Bronchial epithelial cell (primary cell): ENCODE results near the gene LRRC37A3. TPM values are rescaled to one million over a fixed set of nuclear protein-coding genes. Genes with fewer than 3 reads are reported as not detected.
A peak's percentile ranks its signal among the peaks of the same experiment; 100 is the strongest.
"Not testable (repeated sequence)": the region's sequence is repeated elsewhere in the genome, so short reads cannot be mapped to it uniquely, and the experiment has no call there.

Experiments used
- DNase-seq: peaks from one replicate; pipeline ENCODE4 v3.0.0-alpha.2; 2010; ENCODE audit warnings: low read depth
- FAIRE-seq: peaks from 2 replicates; lab custom pipeline; 2011; peaks lifted over from hg19 to GRCh38; lab: Jason Lieb, UNC
- H3K27me3 ChIP-seq: 2 replicates; pipeline ENCODE4 v1.5.1; 2011; ENCODE audit warnings: low read length; ENCODE audit not compliant: control insufficient read depth, insufficient read depth
- H3K36me3 ChIP-seq: 2 replicates; pipeline ENCODE4 v1.5.1; 2011; ENCODE audit warnings: low read length; ENCODE audit not compliant: control insufficient read depth, insufficient read depth
- H3K4me3 ChIP-seq: 2 replicates; pipeline ENCODE4 v1.5.1; 2011; ENCODE audit warnings: mild to moderate bottlenecking, low read depth, low read length, control low read depth
- total RNA-seq: library from RNA; depleted of rRNA; stranded (reverse); fragments of >200 nt; gene quantifications from 2 replicates; pipeline ENCODE4 v1.2.1, GENCODE V29; 2014
- TF ChIP-seq, protein P1 (sequence below): IDR thresholded peaks from 2 replicates; pipeline ENCODE4 v1.5.1; 2011; ENCODE audit warnings: mild to moderate bottlenecking, moderate library complexity, low read length, control low read depth, inconsistent platforms; ENCODE audit not compliant: insufficient read depth, severe bottlenecking

The LRRC37A3 gene
- total RNA-seq, 1 donor from 2014 or later = 1.1 TPM

DNA sequence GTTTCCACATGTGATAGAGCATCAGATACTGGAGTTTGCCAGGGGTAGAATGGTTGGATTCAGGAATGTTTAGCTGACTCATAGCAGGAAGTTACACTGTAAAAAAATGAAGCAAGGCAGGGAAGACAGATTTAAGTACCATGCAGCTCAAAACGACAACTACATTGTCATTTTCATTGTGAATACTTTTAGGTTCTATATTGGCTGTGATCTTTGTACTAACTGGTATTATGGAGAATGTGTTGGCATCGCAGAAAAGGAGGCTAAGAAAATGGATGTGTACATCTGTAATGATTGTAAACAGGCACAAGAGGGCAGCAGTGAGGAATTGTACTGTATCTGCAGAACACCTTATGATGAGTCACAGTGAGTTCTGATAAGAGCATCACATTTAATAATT is 8.2 kb upstream of the LRRC37A3 start:
- FAIRE-seq, H3K27me3 ChIP-seq, H3K4me3 ChIP-seq, H3K36me3 ChIP-seq: not testable (repeated sequence)
- DNase-seq = peak; percentile 69
- TF ChIP-seq, protein P1, sequence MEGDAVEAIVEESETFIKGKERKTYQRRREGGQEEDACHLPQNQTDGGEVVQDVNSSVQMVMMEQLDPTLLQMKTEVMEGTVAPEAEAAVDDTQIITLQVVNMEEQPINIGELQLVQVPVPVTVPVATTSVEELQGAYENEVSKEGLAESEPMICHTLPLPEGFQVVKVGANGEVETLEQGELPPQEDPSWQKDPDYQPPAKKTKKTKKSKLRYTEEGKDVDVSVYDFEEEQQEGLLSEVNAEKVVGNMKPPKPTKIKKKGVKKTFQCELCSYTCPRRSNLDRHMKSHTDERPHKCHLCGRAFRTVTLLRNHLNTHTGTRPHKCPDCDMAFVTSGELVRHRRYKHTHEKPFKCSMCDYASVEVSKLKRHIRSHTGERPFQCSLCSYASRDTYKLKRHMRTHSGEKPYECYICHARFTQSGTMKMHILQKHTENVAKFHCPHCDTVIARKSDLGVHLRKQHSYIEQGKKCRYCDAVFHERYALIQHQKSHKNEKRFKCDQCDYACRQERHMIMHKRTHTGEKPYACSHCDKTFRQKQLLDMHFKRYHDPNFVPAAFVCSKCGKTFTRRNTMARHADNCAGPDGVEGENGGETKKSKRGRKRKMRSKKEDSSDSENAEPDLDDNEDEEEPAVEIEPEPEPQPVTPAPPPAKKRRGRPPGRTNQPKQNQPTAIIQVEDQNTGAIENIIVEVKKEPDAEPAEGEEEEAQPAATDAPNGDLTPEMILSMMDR = peak; percentile 30

DNA sequence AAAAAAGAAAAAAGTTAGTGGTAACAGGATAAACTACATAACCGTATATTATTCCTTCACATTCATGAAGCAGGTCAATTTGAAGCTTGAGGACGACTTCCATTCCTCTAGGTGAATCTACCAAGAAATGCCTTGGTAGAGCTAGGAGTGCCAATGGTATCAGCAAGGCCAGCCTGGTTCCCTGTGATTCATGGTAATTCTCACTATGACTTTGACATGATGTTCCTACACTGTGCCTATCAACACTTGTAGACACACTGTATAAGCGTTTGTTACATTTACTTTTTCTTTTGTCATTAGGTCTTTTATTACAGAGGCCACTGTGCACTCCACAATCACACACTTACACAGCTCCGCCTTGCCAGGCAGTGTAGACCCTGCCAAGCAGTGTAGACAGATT is 7.2 kb upstream of the LRRC37A3 start:
- not testable (repeated sequence) for H3K4me3 ChIP-seq, H3K27me3 ChIP-seq, FAIRE-seq, H3K36me3 ChIP-seq, DNase-seq

DNA sequence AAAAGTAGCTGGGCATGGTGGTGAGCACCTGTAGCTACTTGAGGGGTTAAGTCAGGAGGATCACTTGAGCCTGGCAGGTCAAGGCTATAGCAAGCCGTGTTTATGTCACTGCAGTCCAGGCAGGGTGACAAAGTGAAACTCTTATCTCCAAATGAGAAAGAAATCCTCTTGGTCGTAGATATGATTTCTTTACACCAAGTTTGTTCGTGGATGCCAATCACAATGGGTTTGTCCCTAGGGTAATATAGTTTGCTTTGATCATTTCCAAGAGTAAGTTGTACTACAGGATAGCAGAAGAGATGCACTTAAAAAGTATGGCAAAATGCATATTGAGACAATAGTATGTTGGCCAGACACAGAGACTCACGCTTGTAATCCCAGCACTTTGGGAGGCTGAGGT is 6.0 kb upstream of the LRRC37A3 start:
- FAIRE-seq, H3K36me3 ChIP-seq, H3K27me3 ChIP-seq, DNase-seq, H3K4me3 ChIP-seq: not testable (repeated sequence)

DNA sequence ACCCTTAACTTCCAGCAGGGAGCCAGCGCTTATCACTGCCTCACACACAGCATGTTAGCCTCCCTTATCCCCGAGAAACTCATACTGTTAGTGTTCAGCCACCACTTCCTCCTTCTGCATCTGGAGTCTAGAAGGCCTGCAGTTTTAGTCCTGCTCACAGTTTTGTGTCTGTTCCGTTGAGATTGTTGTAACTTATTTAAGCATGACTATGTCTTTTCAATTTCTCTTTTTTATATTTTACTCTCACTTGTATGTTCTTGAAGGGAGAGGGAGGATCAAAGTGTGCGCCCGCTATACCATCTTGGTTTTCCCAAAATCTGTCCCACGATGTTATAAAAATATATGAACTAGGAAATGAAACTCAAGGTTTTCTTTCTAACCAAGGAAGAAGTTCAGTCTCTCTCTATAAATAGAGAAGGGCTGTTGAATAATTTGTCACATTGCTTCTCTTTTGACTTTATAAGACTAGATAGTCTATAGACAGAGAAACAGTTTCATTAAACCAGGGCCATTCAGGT is 3.8 kb upstream of the LRRC37A3 start:
- not testable (repeated sequence) for FAIRE-seq, DNase-seq, H3K4me3 ChIP-seq, H3K27me3 ChIP-seq, H3K36me3 ChIP-seq

DNA sequence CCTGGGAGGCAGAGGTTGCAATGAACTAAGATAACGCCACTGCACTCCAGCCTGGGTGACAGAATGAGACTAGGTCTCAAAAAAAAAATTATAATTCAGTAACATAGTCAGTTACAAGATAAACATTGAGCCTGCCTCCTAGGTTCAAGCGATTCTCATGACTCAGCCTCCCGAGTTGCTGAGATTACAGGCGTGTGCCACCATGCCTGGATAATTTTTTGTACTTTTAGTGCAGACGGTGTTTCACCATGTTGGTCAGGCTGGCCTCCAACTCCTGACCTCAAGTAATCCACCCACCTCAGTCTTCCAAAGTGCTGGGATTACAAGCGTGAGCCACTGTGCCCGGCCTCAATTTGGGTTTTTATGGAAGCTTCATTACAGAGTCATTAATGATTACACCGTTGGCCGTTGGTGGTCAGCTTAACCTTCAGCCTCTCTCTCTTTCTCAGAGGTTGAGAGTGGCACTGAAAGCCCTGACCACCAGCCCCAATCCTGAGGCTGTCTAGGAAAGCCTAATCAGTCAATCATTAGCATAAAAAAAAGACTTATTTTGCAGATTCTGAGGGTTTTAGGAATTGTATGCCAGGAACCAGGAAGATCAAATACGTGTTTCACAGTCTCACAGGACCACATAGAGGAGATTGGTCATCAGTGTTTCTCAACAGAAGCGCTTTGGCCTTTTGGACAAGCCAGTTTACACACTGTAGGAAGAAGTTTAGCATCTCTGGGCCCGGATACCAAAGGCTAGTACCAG is 1.3 kb upstream of the LRRC37A3 start:
- no peak for FAIRE-seq
- TF ChIP-seq, protein P1 = no peak
- H3K27me3 ChIP-seq = no peaks in the 10 kb centered on the region
- H3K4me3 ChIP-seq = no peak overlapping the region
- H3K36me3 ChIP-seq = no peaks in the 10 kb centered on the region
- peak; percentile 51 for DNase-seq

DNA sequence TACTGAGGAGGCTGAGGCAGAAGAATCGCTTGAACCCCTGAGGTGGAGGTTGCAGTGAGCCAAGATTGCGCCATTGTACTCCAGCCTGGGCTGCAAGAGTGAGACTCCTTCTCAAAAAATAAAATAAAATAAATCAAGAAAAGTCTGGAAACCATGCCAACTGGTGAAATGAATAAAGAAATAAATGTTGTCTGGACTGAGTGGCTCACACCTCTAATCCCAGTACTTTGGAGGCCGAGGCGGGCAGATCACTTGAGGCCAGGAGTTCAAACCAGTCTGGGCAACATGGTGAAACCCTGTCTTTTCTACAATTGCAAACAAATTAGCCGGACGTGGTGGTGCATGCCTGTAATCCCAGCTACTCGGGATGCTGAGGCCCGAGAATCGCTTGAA is 744 bp upstream of the LRRC37A3 start:
- no peaks in the 10 kb centered on the region for H3K27me3 ChIP-seq
- FAIRE-seq (no peak), DNase-seq (no peak)
- H3K4me3 ChIP-seq = peak overlapping the region; percentile 57
- no peaks in the 10 kb centered on the region for H3K36me3 ChIP-seq
- TF ChIP-seq, protein P1 = no peak

DNA sequence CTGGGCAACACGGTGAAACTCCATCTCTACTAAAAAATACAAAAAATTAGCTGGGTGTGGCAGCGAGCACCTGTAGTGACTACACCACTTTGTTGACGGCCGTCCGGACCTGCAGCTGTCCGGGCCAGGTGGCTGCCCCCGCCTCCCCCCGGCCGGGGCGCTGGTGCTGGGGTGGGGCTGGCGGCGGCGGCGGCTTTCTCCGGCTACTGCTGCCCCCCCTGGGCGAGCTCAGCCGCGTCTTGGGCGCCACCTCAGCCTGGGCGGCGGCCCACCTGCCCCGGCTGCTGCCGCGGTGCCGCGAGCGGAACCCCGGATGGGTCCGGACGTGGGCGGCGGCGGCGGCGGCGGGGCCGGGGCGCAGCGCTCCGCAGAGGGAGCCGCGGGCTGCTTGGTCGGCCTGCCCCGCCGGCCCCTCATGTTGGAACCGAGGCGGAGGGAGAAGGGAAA is 413 bp downstream of the LRRC37A3 start:
- not testable (repeated sequence) for H3K27me3 ChIP-seq, FAIRE-seq, H3K36me3 ChIP-seq, DNase-seq
- H3K4me3 ChIP-seq = peak overlapping the region; percentile 57

DNA sequence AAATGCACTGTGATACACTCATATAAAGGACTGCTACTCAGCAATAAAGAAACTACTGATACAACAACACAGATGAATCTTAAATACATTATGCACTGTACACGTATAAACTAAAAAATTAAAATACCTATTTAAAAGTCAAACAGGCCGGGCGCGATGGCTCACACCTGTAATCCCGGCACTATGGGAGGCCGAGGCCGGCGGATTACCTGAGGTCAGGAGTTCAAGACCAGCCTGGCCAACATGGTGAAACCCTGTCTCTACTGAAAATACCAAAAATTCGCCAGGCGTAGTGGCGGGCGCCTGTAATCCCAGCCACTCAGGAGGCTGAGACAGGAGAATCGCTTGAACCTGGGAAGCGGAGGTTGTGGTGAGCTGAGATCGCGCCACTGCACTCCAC is 1.7 kb downstream of the LRRC37A3 start:
- not testable (repeated sequence) for FAIRE-seq, H3K36me3 ChIP-seq, H3K27me3 ChIP-seq, H3K4me3 ChIP-seq, DNase-seq

DNA sequence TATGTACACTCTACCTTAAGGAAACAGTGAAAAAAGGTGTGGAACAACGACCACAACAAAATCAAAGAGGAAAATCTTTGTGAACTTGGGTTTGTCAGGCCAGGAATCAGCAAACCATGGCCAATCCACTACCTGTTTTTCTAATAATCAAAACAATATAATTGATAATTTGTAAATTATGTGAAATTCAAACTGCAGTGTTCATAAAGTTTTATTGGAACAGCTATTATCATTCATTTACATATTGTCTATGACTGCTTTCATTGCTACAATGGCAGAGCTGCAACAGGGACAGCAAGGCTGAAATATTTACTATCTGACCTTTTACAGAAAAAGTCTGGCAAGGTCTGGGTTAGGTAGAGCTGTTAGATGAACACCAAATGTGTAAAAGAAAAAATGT is 4.0 kb downstream of the LRRC37A3 start:
- H3K36me3 ChIP-seq, FAIRE-seq: not testable (repeated sequence)

DNA sequence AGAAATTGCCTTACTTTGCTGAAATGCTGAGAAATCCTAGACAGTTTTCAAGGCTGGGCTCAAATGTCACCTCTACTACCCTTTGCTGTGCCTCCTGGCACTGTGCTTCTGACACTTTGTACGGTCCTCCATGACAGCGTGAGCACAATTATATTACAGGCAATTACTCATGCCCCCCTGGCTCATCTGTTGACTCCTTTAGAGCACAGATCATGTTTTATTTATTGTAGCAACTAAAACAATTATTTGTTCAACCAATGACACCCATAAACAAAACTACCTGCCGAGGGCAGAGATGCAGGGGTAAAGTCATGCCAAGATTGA is 9.1 kb downstream of the LRRC37A3 start:
- H3K27me3 ChIP-seq, H3K4me3 ChIP-seq, H3K36me3 ChIP-seq, FAIRE-seq, DNase-seq: not testable (repeated sequence)

More for the DNA sequence above, 4.0 kb downstream of the LRRC37A3 start:
- not testable (repeated sequence) for H3K27me3 ChIP-seq, H3K4me3 ChIP-seq, DNase-seq

DNA sequence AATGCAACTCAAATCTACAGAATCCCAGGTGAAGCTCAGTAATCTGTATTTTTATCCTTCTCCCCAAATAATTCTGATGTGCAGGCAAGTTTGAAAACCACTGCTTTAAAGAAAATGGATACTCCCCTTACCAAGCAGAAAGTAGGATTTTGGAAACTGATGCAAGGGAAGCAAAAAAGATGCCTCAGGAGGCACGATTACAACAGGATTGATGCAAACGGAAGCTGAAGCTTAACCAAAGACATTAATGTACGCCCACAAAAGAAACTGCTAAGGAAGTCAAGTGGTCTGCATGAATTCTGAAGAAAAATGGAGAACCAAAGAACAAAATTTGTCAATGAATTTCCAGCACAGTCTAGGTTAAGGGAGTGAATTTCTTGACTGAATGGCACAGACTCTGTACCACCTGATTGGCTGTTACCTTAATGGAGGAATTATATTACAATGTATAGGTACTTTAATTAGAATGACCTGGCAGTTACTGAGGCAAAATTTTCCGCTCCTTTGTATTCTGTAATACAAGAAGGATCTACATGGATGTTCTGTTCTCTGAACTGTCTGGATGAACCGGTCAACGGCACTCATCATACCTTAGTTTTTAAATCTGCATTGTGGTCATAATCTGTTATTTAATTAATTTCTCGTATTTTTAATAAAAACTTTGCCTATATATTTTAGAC is 9.6 kb downstream of the LRRC37A3 start:
- not testable (repeated sequence) for DNase-seq, H3K36me3 ChIP-seq, H3K4me3 ChIP-seq, H3K27me3 ChIP-seq, FAIRE-seq
